NCI-H1694 treated with DMSO at 0.1 percent for 48 hours (cell line): ENCODE measurements around the gene SPATA3.

Source experiments
- DNase-seq: peaks from one replicate; lab custom pipeline; 2025; lab: John Stamatoyannopoulos, UW

Gene SPATA3

GRCh38 chr2:231049286-231050017 is 53.5 kb downstream of the SPATA3 start:
- DNase-seq: no peak

GRCh38 chr2:231050018-231050901 is 54.3 kb downstream of the SPATA3 start:
- DNase-seq: no peak

- no peak for DNase-seq
These were observed 55.2 kb downstream of the SPATA3 start for GRCh38 chr2:231051116-231051515.

DNA sequence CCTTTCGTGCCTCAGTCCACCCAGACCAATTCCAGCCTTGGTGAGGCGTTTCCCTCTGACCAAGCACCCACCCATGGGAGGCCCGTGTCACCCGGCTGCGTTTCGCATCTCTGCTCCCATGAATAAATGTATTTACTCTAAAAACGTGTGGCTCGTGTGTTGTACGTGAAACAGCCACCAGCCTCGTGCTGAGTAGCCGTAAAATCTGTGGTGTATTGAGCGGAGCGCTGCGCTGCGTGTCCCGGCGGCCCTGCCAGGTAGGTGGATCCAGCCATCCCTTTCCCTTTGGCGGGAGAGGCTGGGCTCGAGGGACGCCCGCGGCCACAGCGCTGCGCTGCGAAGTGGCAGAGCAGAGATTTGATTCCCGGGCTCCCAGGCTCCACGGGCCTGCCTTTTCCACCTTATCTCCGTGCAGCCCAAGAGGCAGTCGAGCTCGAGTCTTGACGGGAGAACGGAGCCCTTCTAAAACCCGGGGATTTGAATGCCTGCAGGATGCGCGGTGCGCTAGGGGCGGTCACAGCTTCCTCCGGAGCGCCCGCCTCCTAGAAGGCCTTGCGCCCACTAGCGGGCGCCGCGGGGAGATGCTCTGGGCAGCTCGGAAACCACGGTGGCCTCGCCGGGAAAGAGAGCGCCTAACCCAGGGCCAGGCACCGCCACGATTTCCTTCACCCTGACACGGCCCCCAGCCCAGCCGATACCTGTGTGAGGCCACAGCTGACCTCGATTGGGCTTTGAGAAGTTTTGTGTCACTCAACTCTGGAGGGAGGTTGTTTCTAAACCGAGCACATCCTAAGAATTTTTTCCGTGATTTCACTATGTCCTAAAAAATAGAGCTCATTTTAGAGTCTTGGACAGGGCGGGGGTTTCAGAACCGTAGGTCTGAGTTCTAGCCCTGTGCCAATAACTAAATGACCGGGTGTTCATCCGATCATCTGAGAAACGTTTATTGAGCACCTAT is 56.9 kb downstream of the SPATA3 start:
- peak; percentile 85 for DNase-seq

DNA sequence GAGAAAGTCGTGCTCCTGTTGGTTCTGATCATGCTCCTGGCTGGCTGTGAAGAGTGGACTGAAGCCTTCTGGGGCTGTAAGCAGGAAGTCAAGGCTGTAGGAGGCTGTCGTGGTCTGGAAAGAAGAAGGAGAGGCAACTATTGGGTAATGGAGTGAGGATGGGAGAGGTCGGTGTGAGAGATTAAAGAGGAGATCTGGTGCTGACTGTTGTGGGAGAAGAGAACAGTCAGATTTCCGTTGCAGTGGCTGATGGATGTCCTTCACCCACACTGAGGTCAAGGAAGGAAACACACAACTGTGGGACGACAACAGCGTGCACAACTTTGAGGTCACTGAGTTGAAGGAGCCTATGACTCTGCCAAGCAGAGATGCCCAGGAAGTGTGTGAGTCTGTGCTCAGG is 57.9 kb downstream of the SPATA3 start:
- no peak for DNase-seq

GRCh38 chr2:231056453-231057416 is 60.8 kb downstream of the SPATA3 start, which contains the start of gene PSMD1:
Gene PSMD1 (plus strand): TSS chr2:231056867. CDS start chr2:231057026, 159 bp downstream.
- peak; percentile 89 for DNase-seq

GRCh38 chr2:231057590-231057989 is 61.7 kb downstream of the SPATA3 start:
- no peak for DNase-seq
